GM19240 (cell line): ENCODE measurements around the gene CREM.

Experiments used
- DNase-seq: peaks from one replicate; pipeline ENCODE4 v3.0.0; 2011; ENCODE audit warnings: low spot score; ENCODE audit not compliant: insufficient read length

Gene CREM

DNA sequence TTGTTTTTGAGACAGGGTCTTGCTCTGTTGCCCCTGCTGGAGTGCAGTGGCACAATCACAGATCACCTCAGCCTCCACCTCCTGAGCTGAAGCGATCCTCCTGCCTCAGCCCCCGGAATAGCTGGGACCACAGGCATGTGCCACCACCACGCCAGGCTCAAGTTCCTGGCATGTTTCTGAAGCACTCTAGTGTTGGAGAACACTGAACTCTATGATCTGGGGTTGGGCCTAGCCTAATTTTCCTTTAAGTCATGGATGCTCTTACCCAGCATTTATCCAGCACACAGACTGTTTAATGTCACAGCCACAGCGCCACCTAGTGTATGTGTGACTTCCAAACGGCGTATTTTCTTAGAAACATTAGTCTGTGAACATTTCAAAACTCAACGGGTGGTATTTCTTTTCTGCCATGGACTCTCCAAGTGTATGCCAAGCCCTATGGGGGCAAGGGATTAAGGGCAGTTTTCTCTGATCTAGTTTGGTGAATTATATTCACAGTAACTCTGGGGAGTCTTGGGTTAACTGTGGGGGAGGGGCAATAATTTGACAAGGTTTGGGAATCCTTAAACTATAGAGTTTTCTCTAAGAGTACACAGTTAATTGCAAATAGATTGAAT, 91.8 kb downstream of the CREM start:
- DNase-seq: peak; percentile 43

DNA sequence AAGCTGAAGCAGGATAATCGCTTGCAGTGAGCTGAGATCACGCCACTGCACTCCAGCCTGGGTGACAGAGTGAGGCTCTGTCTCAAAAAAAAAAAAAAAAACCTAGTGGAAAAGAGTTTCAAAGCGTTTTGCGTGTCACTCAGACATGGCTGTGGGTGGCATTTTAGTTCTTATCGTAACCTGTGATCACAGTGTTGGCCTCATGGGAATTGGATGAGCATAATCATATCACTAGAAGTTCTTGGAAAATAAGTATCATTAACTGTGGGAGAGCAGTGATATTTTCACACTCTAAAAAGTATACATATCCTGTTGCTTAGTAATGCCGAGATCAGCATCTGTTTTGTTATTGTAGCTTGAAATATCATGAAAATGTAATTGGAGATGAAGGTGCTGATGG, 92.6 kb downstream of the CREM start:
- DNase-seq: no peak

GRCh38 chr10:35219891-35220890, 93.5 kb downstream of the CREM start:
- no peak for DNase-seq

DNA sequence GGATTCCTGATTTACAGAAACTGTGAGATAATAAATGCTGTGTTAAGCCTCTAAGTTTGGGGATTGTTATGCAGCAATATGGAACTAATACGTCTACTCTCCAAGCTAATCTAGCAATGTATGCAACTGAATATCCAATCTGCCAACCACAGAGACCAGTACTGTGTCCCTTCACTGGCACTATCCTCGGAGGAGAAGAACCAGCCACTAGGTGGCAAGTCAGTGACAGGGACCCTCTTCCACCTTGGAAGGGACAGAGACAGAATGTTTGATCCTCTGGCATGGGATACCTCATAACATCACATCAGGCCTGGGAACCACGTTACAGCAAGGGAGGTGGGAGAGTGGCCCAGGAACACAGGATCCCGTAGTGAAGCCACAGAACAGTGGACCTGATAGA, 96.4 kb downstream of the CREM start:
- no peak for DNase-seq

DNA sequence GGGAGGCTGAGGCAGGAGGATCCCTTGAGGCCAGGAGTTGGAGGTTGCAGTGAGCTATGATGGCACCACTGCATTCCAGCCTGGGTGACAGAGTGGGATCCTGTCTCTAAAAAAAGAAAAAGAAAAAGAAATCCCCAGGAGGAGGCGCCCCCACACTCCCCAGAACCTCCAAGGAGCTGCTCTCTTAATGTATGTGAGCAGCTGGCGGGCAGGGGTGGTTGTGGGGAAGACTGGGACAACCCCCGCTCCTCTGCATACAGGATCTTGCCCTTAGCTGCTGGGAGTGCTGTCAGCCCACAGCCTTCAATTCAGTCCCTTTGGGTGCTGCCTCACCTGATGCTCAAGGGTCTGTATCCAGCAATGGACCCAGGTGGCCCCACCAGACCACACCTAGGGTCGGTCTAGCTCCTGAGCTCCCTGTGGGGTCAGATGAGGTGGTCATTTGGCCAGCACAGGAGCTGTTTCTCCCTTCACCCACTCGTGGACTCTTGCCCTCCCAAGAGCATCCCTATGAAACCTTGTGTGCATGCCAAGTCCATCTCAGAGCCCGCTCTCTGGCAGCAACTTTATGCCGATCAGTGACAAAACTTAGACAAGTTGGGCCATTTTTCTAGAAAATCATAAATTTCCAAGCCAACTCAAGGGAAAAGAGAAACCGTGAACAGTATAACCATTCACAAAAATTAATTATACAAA, 97.5 kb downstream of the CREM start:
- no peak for DNase-seq

DNA sequence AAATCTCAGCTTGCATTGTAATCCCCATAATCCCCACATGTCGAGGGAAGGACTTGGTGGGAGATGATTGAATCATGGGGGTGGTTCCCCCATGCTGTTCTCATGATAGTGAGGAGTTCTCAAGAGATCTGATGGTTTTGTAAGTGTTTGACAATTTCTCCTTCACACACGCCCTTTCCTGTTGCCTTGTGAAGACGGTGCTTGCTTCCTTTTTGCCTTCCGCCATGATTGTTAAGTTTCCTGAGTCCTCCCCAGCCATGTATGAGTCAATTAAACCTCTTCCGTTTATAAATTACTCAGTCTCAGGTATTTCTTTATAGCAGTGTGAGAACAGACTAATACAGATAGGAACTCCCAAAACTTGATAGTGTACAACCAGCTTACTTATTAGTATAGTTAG, 98.6 kb downstream of the CREM start:
- no peak for DNase-seq

DNA sequence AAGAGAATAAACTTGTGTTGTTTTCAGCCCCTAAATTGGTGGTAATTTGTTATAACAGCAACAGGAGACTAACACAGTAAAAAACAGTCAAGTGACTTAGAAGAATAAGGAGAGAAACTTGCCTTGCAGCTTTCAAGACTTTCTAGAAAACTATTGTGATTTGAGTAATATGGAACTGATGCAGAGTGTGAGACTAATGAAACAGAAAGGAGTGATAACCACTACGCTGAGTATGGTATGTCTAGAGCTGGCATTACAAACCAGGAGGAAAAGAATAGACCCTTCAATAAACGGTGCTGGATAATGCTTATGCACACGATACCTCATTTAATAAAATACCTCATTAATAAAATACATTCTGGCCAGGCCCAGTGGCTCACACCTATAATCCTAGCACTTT, 99.9 kb downstream of the CREM start:
- no peak for DNase-seq

DNA sequence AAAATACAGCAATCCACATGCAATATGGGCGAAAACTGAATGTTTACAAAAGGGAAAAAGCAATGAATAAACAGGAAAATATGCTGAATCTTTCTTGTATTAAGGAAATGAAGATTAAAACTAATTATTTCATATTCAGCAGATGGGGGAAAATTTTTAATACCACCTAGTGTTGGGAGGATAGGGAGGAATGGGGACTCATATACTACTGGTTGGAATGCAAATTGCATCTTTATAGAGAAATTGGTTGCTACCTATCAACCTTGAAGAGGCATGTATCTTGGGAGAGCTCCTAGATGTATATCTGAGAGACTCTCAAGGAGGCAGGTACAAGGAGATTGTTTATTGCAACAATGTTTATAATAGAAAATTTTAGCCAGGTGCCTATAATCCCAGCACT, 101.4 kb downstream of the CREM start:
- DNase-seq: no peak

DNA sequence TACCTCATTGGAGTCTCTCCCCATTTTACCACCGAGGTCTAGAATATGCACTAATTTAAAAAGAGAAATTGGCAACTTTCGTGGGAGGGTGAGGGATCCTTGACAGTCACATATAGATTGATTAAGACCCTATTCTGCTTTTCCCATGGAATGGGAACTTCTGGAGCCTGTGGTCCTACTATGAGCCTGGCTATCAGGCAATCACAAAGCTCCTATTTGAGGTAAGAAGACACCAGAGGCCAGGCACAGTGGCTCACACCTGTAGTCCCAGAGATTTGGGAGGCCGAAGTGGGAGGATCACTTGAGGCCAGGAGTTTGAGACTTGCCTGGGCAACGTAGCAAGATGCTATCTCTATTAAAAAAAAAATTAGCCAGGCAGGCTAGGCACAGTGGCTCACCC, 105.0 kb downstream of the CREM start:
- no peak for DNase-seq

DNA sequence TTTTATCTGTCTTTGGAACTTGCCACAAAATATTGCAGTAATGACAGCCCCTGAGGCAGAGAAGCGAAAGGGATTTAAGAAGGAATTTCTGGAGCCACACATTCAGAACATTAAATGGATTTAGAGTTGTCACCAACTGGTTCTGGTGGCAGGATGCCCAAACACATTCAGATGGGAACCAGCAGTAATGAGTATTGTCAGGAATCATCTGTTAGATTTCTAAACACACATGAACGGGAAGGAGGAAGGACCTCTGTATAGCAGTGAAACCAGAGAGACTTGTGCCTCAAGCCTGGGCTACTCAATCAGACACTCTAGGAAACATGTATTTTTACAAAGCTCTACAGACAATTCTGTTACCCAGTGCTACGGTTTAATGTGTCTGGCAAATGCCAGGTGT, 105.9 kb downstream of the CREM start:
- no peak for DNase-seq

DNA sequence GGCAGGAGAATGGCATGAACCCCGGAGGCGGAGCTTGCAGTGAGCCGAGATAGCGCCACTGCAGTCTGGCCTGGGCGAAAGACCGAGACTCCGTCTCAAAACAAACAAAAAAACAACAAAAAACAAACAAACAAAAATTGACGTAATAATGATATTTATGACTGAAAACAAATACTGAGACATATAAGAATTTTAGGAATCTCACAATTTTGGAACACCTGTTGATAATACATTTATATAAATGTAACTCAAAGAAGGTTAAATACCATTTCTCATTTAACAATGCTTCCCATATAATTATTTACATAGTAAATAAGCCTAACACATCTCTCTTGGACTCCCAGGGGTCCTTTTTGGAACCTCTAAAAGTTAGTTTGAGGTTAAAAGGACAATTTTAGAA, 107.4 kb downstream of the CREM start:
- no peak for DNase-seq

GRCh38 chr10:35236739-35237138, 110.1 kb downstream of the CREM start:
- DNase-seq: no peak

GRCh38 chr10:35237766-35238512, 111.3 kb downstream of the CREM start:
- no peak for DNase-seq

GRCh38 chr10:35244549-35244948, 117.9 kb downstream of the CREM start:
- no peak for DNase-seq

DNA sequence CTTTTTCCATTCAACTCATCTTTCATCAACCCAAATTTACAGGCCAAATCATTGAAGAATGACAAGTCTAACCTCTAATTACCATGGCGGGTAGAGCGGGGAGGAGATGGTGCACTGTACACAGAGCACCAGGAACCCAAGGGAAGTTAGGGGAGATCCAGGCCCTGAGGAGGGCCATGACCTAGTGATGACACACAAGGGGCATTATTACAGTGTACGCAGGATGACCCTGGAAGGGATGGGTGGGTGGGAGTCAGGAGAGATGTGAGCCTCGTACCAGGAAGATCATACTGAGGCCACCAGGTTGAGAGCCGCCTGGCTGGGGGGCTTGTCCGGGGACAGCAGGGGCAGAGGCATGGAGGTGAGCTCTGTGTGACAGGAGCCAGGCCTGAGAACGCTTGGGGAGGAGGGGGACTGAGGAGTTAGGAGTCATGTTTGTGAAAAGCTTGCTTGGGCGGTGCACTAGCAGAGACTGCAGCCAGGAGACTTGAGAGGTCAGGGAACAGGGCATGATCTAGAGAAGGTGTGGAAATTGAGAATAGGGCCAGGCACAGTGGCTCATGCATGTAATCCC, 120.2 kb downstream of the CREM start:
- DNase-seq: no peak

DNA sequence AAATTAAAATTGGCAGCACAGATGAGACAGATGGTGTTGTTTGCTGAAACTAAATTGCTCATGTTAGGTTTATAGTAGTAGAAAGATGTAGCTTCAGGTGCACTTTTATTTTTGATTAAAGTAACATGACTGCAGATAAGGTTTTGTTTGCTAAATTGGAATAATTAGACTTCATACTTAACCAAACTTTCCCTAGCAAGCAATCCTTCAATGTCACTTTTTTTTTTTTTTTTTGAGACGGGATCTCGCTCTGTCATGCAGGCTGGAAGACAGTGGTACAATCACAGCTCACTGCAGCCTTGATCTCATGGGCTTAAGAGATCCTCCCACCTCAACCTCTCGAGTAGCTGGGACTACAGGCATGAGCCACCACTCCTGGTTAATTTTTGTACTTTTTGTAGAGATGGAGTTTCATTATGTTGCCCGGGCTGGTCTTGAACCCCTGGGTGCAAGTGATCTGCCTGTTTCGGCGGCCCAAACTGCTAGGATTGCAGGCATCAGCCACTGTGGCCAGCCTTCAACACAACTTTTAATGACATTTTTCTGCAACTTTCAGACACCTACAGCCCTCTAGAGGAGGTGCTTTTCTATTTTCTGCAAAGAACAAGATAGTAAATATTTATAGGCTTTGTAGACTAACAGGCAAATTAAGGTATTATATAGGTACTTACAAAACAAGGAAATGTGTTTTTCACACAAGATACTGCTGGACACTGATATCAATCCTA, 124.9 kb downstream of the CREM start:
- DNase-seq: no peak

GRCh38 chr10:35257057-35257983, 130.7 kb downstream of the CREM start:
- DNase-seq: no peak

DNA sequence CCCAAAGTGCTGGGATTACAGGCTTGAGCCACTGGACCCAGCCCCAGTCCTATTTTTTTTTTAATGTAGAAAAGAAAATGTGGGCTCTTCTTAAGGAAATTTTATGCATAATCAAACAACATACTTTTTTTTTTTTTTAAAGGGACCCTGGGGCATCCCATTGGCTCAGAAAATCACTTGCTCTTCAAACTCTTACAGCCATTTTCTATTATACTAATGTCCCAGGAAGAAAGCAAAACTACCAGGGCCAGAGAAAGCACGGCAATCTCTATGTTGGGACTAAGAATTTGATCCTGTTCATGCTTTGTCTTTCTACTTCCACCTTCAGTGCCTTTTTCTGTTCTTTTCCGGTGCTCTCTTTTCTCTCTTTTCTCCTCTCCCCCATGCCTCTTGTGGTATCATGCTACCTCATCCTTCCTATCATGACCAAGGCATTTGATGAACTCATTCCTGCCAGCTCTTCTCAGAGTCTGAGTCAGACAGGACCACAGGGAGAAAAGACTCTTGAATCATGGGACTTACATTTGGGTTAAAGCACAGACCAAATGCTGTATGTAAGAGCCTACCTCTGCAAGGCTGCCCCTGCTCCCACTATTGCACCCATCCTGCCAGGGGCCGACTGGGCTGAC, 133.2 kb downstream of the CREM start:
- no peak for DNase-seq

GRCh38 chr10:35262436-35262835, 135.8 kb downstream of the CREM start:
- no peak for DNase-seq
